K562 (cell line): ENCODE measurements around the gene SNX3. TPM values are rescaled to one million over a fixed set of nuclear protein-coding genes. Genes with fewer than 3 reads are reported as not detected.

ENCODE experiments used
- ATAC-seq: fragments of 200-7000 bp; cut with Tn5 transposase; 3 replicates; pipeline ENCODE4 v1.9.1; 2020; ENCODE audit warnings: moderate library complexity
- BruUV-seq: library from RNA; stranded (reverse); fragments of 400-500 nt; replicated peaks from 2 replicates; lab custom pipeline; 2021; lab: Mats Ljungman, UMichigan
- CTCF ChIA-PET: fragments of 300-600 bp; formaldehyde crosslinking; extraction: SDS; loops from one replicate; lab custom pipeline; 2021; ENCODE audit warnings: low intra/inter-chr PET ratio; lab: Yijun Ruan, JAX
- POLR2A ChIA-PET: fragments of 300-600, 350-650 bp; sonication (Branson Sonifier 250); formaldehyde crosslinking; extraction: SDS; loops from one replicate; lab custom pipeline; 2021; ENCODE audit warnings: antibody characterized with exemption, inconsistent platforms; lab: Yijun Ruan, JAX
- DNase-seq, 4 experiments: peaks; one replicate each; pipeline versions ENCODE4 v3.0.0 to v3.0.0-alpha.2; 2011 to 2018; ENCODE audit warnings: low spot score in 3 of 4, mixed read lengths in 3 of 4; ENCODE audit errors: extremely low read depth in 1 of 4
- FAIRE-seq: peaks from 2 replicates; lab custom pipeline; 2011; peaks lifted over from hg19 to GRCh38; lab: Jason Lieb, UNC
- H2AFZ ChIP-seq: 2 replicates; pipeline ENCODE4 v1.6.0; 2011; ENCODE audit warnings: low read depth, low read length, control low read depth, inconsistent platforms
- H3K27ac ChIP-seq: fragments of 200-600 bp; 3 replicates; pipeline ENCODE4 v1.8.0; 2011; ENCODE audit warnings: low read depth, mild to moderate bottlenecking, control low read depth, inconsistent platforms, low read length, moderate library complexity, mixed read lengths; ENCODE audit errors: extremely low read depth
- H3K27me3 ChIP-seq, 2 experiments: fragments of 300-600 bp in 1 of 2; 2 replicates in 1 of 2; 3 replicates in 1 of 2; pipeline versions ENCODE4 v1.6.0 to v1.8.0; 2011; ENCODE audit warnings: inconsistent platforms in 2 of 2, low read length in 2 of 2, mild to moderate bottlenecking in 1 of 2, mixed read lengths in 1 of 2, moderate library complexity in 1 of 2; ENCODE audit not compliant: control insufficient read depth in 2 of 2, insufficient read depth in 2 of 2
- H3K36me3 ChIP-seq: fragments of 300-600 bp; 3 replicates; pipeline ENCODE4 v1.8.0; 2011; ENCODE audit warnings: mild to moderate bottlenecking, low read length, inconsistent platforms; ENCODE audit not compliant: control insufficient read depth, insufficient read depth
- H3K4me1 ChIP-seq, 2 experiments: fragments of 200-600 bp in 1 of 2; replicated peaks in 1 of 2; 2 replicates in 1 of 2; 3 replicates in 1 of 2; pipeline versions ENCODE4 v1.5.1 to v1.8.0; 2011; ENCODE audit warnings: inconsistent platforms in 2 of 2, low read length in 2 of 2, mild to moderate bottlenecking in 1 of 2, mixed read lengths in 1 of 2, moderate library complexity in 1 of 2; ENCODE audit not compliant: control insufficient read depth in 2 of 2, insufficient read depth in 2 of 2
- H3K4me2 ChIP-seq: 2 replicates; pipeline ENCODE4 v1.6.1; 2011; ENCODE audit warnings: low read length, control low read depth, inconsistent platforms, mixed read lengths; ENCODE audit not compliant: insufficient read depth
- H3K4me3 ChIP-seq: fragments of 200-600 bp; sonication (generic), shearing (Covaris generic); 2 replicates; pipeline ENCODE4 v1.5.1; 2016; ENCODE audit warnings: control low read depth, inconsistent platforms
- H3K79me2 ChIP-seq: fragments of 200-600 bp; 3 replicates; pipeline ENCODE4 v1.8.0; 2011; ENCODE audit warnings: low read length, inconsistent platforms; ENCODE audit not compliant: control insufficient read depth, insufficient read depth
- H3K9ac ChIP-seq, 2 experiments: 2 replicates each; pipeline versions ENCODE4 v1.6.0 to v1.6.1; 2011; ENCODE audit warnings: low read depth in 2 of 2, low read length in 2 of 2, control low read depth in 1 of 2, inconsistent platforms in 1 of 2, mild to moderate bottlenecking in 1 of 2, mixed read lengths in 1 of 2; ENCODE audit not compliant: insufficient read depth in 1 of 2
- H3K9me1 ChIP-seq: one replicate; pipeline ENCODE4 v1.6.0; 2011; ENCODE audit warnings: inconsistent platforms, mild to moderate bottlenecking, low read length, moderate library complexity; ENCODE audit not compliant: control insufficient read depth, insufficient read depth
- H3K9me3 ChIP-seq: replicated peaks from 2 replicates; pipeline ENCODE4 v1.5.1; 2011; ENCODE audit warnings: low read depth, low read length, inconsistent platforms; ENCODE audit not compliant: control insufficient read depth, insufficient read depth
- H4K20me1 ChIP-seq: replicated peaks from 2 replicates; pipeline ENCODE4 v1.6.1; 2011; ENCODE audit warnings: low read length, inconsistent platforms, mixed read lengths; ENCODE audit not compliant: control insufficient read depth, insufficient read depth
- BRF2 ChIP-seq: IDR thresholded peaks from 3 replicates; pipeline ENCODE4 v1.6.1; 2011; ENCODE audit warnings: borderline replicate concordance, mild to moderate bottlenecking; ENCODE audit not compliant: insufficient read length, insufficient read depth
- E2F6 ChIP-seq, 2 experiments: IDR thresholded peaks; 2 replicates each; pipeline ENCODE4 v1.6.1; 2011; ENCODE audit warnings: borderline replicate concordance in 1 of 2, control low read depth in 1 of 2, low read depth in 1 of 2, low read length in 1 of 2, mild to moderate bottlenecking in 1 of 2, mixed read lengths in 1 of 2, moderate library complexity in 1 of 2; ENCODE audit not compliant: insufficient read depth in 1 of 2, insufficient read length in 1 of 2, poor library complexity in 1 of 2, severe bottlenecking in 1 of 2; ENCODE audit errors: extremely low read depth in 1 of 2
- FOXK2 ChIP-seq, 2 experiments: fragments of 450-650 bp; IDR thresholded peaks in 1 of 2; conservative IDR thresholded peaks in 1 of 2; 2 replicates each; pipeline ENCODE4 v1.6.1; 2016; ENCODE audit warnings: low read depth in 2 of 2, mild to moderate bottlenecking in 1 of 2
- HDAC8 ChIP-seq: fragments of 450-650 bp; IDR thresholded peaks from 2 replicates; pipeline ENCODE4 v1.6.1; 2016; ENCODE audit warnings: mild to moderate bottlenecking, missing genetic modification characterization, moderate library complexity, missing compliant biosample characterization
- KAT2B ChIP-seq: IDR thresholded peaks from one replicate; pipeline ENCODE4 v1.6.1; 2012; ENCODE audit warnings: low read depth, mild to moderate bottlenecking, control low read depth, inconsistent platforms, low read length, moderate library complexity
- NR2C2 ChIP-seq, 2 experiments: fragments of 200-800 bp in 1 of 2; sonication (Bioruptor generic) in 1 of 2; sonication (generic) in 1 of 2; formaldehyde crosslinking in 1 of 2; IDR thresholded peaks; 2 replicates each; pipeline versions ENCODE4 v1.6.1 to v1.8.0; 2016 to 2022; ENCODE audit warnings: mild to moderate bottlenecking in 1 of 2, missing compliant biosample characterization in 1 of 2, missing genetic modification characterization in 1 of 2, missing genetic modification reagents in 1 of 2
- PHF20 ChIP-seq: fragments of 450-650 bp; IDR thresholded peaks from 2 replicates; pipeline ENCODE4 v1.6.1; 2018; ENCODE audit not compliant: partially characterized antibody
- PTBP1 ChIP-seq: fragments of 200-400 bp; formaldehyde crosslinking; IDR thresholded peaks from 2 replicates; pipeline ENCODE4 v1.6.1; 2017; ENCODE audit warnings: low read depth, low read length
- SAP30 ChIP-seq: fragments of 200-600 bp; sonication (generic); IDR thresholded peaks from 2 replicates; pipeline ENCODE4 v1.6.1; 2012; ENCODE audit warnings: borderline replicate concordance, low read depth, mild to moderate bottlenecking, moderate library complexity, low read length, control low read depth, inconsistent platforms; ENCODE audit not compliant: insufficient read depth, poor library complexity, severe bottlenecking
- SNIP1 ChIP-seq: fragments of 450-650 bp; IDR thresholded peaks from 2 replicates; pipeline ENCODE4 v1.7.1; 2017; ENCODE audit warnings: low read depth, mild to moderate bottlenecking
- SP1 ChIP-seq: sonication (generic); formaldehyde crosslinking; IDR thresholded peaks from 2 replicates; pipeline ENCODE4 v1.8.1; 2022; ENCODE audit warnings: mild to moderate bottlenecking, missing genetic modification reagents
- SREBF1 ChIP-seq: fragments of 150-350 bp; IDR thresholded peaks from 2 replicates; pipeline ENCODE4 v1.6.1; 2014; ENCODE audit warnings: antibody characterized with exemption, low read depth, low read length, borderline replicate concordance
- SRSF3 ChIP-seq: fragments of 200-400 bp; formaldehyde crosslinking; IDR thresholded peaks from 2 replicates; pipeline ENCODE4 v1.6.1; 2016; ENCODE audit warnings: mild to moderate bottlenecking, low read length, moderate library complexity; ENCODE audit not compliant: insufficient read depth
- TOE1 ChIP-seq, 2 experiments: fragments of 450-650 bp in 1 of 2; sonication (generic) in 1 of 2; formaldehyde crosslinking in 1 of 2; IDR thresholded peaks; 2 replicates each; pipeline versions ENCODE4 v1.7.1 to v1.8.0; 2016 to 2022; ENCODE audit warnings: borderline replicate concordance in 2 of 2, mild to moderate bottlenecking in 2 of 2, antibody characterized with exemption in 1 of 2, inconsistent platforms in 1 of 2, low read depth in 1 of 2, missing genetic modification reagents in 1 of 2, moderate library complexity in 1 of 2
- ZNF143 ChIP-seq: sonication (generic); formaldehyde crosslinking; IDR thresholded peaks from 2 replicates; pipeline ENCODE4 v1.9.0; 2022; ENCODE audit warnings: mild to moderate bottlenecking, missing genetic modification reagents
- ZNF24 ChIP-seq: fragments of 450-650 bp; IDR thresholded peaks from 2 replicates; pipeline ENCODE4 v1.6.1; 2016
- ZNF445 ChIP-seq: fragments of 250-450 bp; sonication (Bioruptor Pico); IDR thresholded peaks from 2 replicates; pipeline ENCODE4 v1.4.0; 2020; ENCODE audit warnings: low read depth, mild to moderate bottlenecking, moderate library complexity
- ZNF644 ChIP-seq: fragments of 200-800 bp; sonication (Bioruptor generic); IDR thresholded peaks from 2 replicates; pipeline ENCODE4 v1.6.1; 2016; ENCODE audit warnings: low read depth, missing genetic modification characterization, missing compliant biosample characterization
- ZNF655 ChIP-seq: fragments of 250-450 bp; sonication (Bioruptor Pico); IDR thresholded peaks from 2 replicates; pipeline ENCODE4 v1.5.0; 2021
- WGBS: fragments of 100-300 bp; shearing (Covaris generic); methylation state at CpG from one replicate; pipeline ENCODE4 v1.1.6; 2016; ENCODE audit warnings: low coverage, mixed read lengths; ENCODE audit not compliant: insufficient coverage; ENCODE audit errors: missing lambda C conversion rate; 5-methylcytosine and 5-hydroxymethylcytosine counted together
- in situ Hi-C: fragments of 300-500 bp; cut with MboI; formaldehyde crosslinking; loops from 4 replicates; pipeline ENCODE4 v1.15.0; 2018; ENCODE audit warnings: inconsistent platforms, mixed read lengths
- intact Hi-C: fragments of 100-400 bp; cut with micrococcal nuclease; formaldehyde crosslinking; loops from 2 replicates; pipeline ENCODE4 v1.14.2; 2022
- polyA plus RNA-seq, 8 experiments: library from polyadenylated mRNA; depleted of rRNA in 4 of 8; stranded (reverse) in 5 of 8; unstranded in 3 of 8; fragments of >200 nt; fragmentation: Nextera tagmentation in 2 of 8; fragmentation: Illumina TruSeq in 1 of 8; extraction: Ambion mirVana in 2 of 8; extraction: Trizol in 1 of 8; gene quantifications; 2 replicates each; pipeline versions ENCODE4 v1.2.1 to v1.2.3, GENCODE V29; 2011 to 2014; ENCODE audit warnings: inconsistent platforms in 1 of 8, missing spikeins in 1 of 8
- total RNA-seq, 7 experiments: library from RNA; depleted of rRNA in 6 of 7; stranded (reverse); fragments of >200 nt in 6 of 7; fragmentation: Illumina TruSeq in 2 of 7; extraction: Trizol in 2 of 7; gene quantifications; 2 replicates each; pipeline versions ENCODE4 v1.2.1 to v1.2.3, GENCODE V29; 2011 to 2021; ENCODE audit warnings: low replicate concordance in 1 of 7

Gene SNX3
- total and polyA plus RNA-seq, 9 of the 15 experiments (the other 6 are each of a cell fraction or from before 2014, with no cell fraction given), result 48.9 to 410 (median 159) TPM

- Histone ChIP-seq H3K79me2 (peaks cover 80% of the 10 kb centered on the region), H3K27me3 (no peaks in the 10 kb centered on the region), H3K4me3 (no peak overlapping the region), H3K9me3 (peaks cover 12% of the 10 kb centered on the region), H3K9me1 (no peaks in the 10 kb centered on the region), H3K27ac (no peak overlapping the region), H3K9ac (no peak overlapping the region), H3K4me2 (no peak overlapping the region), H3K36me3 (peaks cover 59% of the 10 kb centered on the region), H4K20me1 (no peaks in the 10 kb centered on the region), H3K4me1 (peaks cover 6 to 11% of the 10 kb centered on the region in 2 experiments; a peak in 4 of 5 replicates), H2AFZ (no peak overlapping the region)
- no TSS peak for BruUV-seq
- ChIA-PET POLR2A (interaction anchor here (0.9 kb wide), 1 partner anchor 10 kb away, joined by 3 read pairs; no protein-coding TSS in a partner anchor), CTCF (no interaction called here)
- ATAC-seq (no peak), DNase-seq (no peak), FAIRE-seq (no peak)
- in situ Hi-C loops (no loop called here), intact Hi-C loops (no loop called here)
- TF ChIP-seq SRSF3, result no peak
- no peak for TF ChIP-seq PHF20
- TF ChIP-seq PTBP1, result no peak
- TF ChIP-seq NR2C2 (CRISPR knock-in tag; IDR thresholded peaks at IDR 0.05), result no peak
- TF ChIP-seq NR2C2 (tag; IDR thresholded peaks at IDR 0.05), result no peak
- TF ChIP-seq SAP30, result no peak
- TF ChIP-seq SNIP1, result no peak
- TF ChIP-seq TOE1 (IDR thresholded peaks at IDR 0.05; ENCODE audit: borderline replicate concordance), result no peak
- TF ChIP-seq TOE1 (CRISPR knock-in tag; IDR thresholded peaks at IDR 0.05; ENCODE audit: borderline replicate concordance, low read depth), result no peak
- TF ChIP-seq SREBF1, result no peak
- no peak for TF ChIP-seq ZNF644 (tag)
- no peak for TF ChIP-seq ZNF143 (CRISPR knock-in tag)
- TF ChIP-seq ZNF24, result no peak
- TF ChIP-seq HDAC8 (tag), result no peak
- no peak for TF ChIP-seq ZNF445
- TF ChIP-seq KAT2B, result no peak
- no peak for TF ChIP-seq E2F6 (IDR thresholded peaks at IDR 0.05; ENCODE audit: borderline replicate concordance in 1 of 2, extremely low read depth in 1 of 2, insufficient read depth in 1 of 2, insufficient read length in 1 of 2, low read depth in 1 of 2, low read length in 1 of 2, poor library complexity in 1 of 2, severe bottlenecking in 1 of 2)
- TF ChIP-seq BRF2, result no peak
- no peak for TF ChIP-seq FOXK2 (conservative IDR thresholded peaks at IDR 0.05 in 1 of 2, IDR thresholded peaks at IDR 0.05 in 1 of 2; ENCODE audit: low read depth in 2 of 2)
- TF ChIP-seq SP1 (CRISPR knock-in tag), result no peak
- no peak for TF ChIP-seq ZNF655
- 95% methylated on average over 4 of the region's 4 CpGs for WGBS
Measured at GRCh38 chr6:108238322-108238721, 22.5 kb downstream of the SNX3 start.
